Osteocyte (in vitro differentiated cells): ENCODE results near the gene CEBPA. TPM values are rescaled to one million over a fixed set of nuclear protein-coding genes. Genes with fewer than 3 reads are reported as not detected.

Experiments used
- DNase-seq: peaks from one replicate; pipeline ENCODE4 v3.0.0; 2021; ENCODE audit warnings: mixed read lengths; ENCODE audit not compliant: unreplicated experiment; ENCODE audit errors: extremely low spot score
- H3K27ac Mint-ChIP-seq: one replicate; pipeline ENCODE4 v1.8.0; 2021; ENCODE audit warnings: mild to moderate bottlenecking, mixed read lengths; ENCODE audit not compliant: unreplicated experiment
- H3K27me3 Mint-ChIP-seq: one replicate; pipeline ENCODE4 v1.8.0; 2021; ENCODE audit warnings: mixed read lengths; ENCODE audit not compliant: unreplicated experiment
- H3K36me3 Mint-ChIP-seq: one replicate; pipeline ENCODE4 v1.8.0; 2021; ENCODE audit warnings: mixed read lengths; ENCODE audit not compliant: unreplicated experiment
- H3K4me1 Mint-ChIP-seq: one replicate; pipeline ENCODE4 v1.8.0; 2021; ENCODE audit warnings: mixed read lengths; ENCODE audit not compliant: unreplicated experiment
- H3K4me3 Mint-ChIP-seq: one replicate; pipeline ENCODE4 v1.8.0; 2021; ENCODE audit warnings: mild to moderate bottlenecking, moderate library complexity, mixed read lengths; ENCODE audit not compliant: unreplicated experiment
- H3K9me3 Mint-ChIP-seq: one replicate; pipeline ENCODE4 v1.8.0; 2021; ENCODE audit warnings: mixed read lengths; ENCODE audit not compliant: unreplicated experiment
- CTCF ChIP-seq: fragments of 200-600 bp; sonication (generic); IDR thresholded peaks from 2 replicates; pipeline ENCODE4 v1.5.0; 2021; ENCODE audit warnings: antibody characterized with exemption, mild to moderate bottlenecking, moderate library complexity
- total RNA-seq: library from RNA; stranded (reverse); gene quantifications from 2 replicates; pipeline ENCODE4 v1.2.1, GENCODE V29; 2021

CEBPA gene
- total RNA-seq, 1 donor from 2014 or later: 0.86 TPM

GRCh38 chr19:33256261-33256660, 46.1 kb downstream of the CEBPA start:
- H3K27me3 Mint-ChIP-seq: no peaks in the 10 kb centered on the region
- no peaks in the 10 kb centered on the region for H3K9me3 Mint-ChIP-seq
- DNase-seq: no peak
- no peaks in the 10 kb centered on the region for H3K4me1 Mint-ChIP-seq
- no peak overlapping the region for H3K27ac Mint-ChIP-seq
- H3K4me3 Mint-ChIP-seq: no peak overlapping the region
- H3K36me3 Mint-ChIP-seq: no peaks in the 10 kb centered on the region
- TF ChIP-seq CTCF: no peak

- H3K36me3 Mint-ChIP-seq: no peaks in the 10 kb centered on the region
- TF ChIP-seq CTCF: no peak
- no peaks in the 10 kb centered on the region for H3K4me1 Mint-ChIP-seq
- H3K27ac Mint-ChIP-seq: no peak overlapping the region
- H3K9me3 Mint-ChIP-seq: no peaks in the 10 kb centered on the region
- no peak for DNase-seq
- no peak overlapping the region for H3K4me3 Mint-ChIP-seq
- H3K27me3 Mint-ChIP-seq: no peaks in the 10 kb centered on the region
Observed at GRCh38 chr19:33255781-33256180, 46.6 kb downstream of the CEBPA start.

- TF ChIP-seq CTCF: no peak
Observed at GRCh38 chr19:33254245-33254824, 48.0 kb downstream of the CEBPA start.

GRCh38 chr19:33252971-33253370, 49.4 kb downstream of the CEBPA start:
- H3K36me3 Mint-ChIP-seq: no peaks in the 10 kb centered on the region
- H3K27me3 Mint-ChIP-seq: no peaks in the 10 kb centered on the region
- H3K4me3 Mint-ChIP-seq: no peak overlapping the region
- DNase-seq: no peak
- no peaks in the 10 kb centered on the region for H3K4me1 Mint-ChIP-seq
- H3K9me3 Mint-ChIP-seq: no peaks in the 10 kb centered on the region
- H3K27ac Mint-ChIP-seq: no peak overlapping the region
- TF ChIP-seq CTCF: no peak

More at GRCh38 chr19:33254245-33254824, 48.0 kb downstream of the CEBPA start:
- Mint-ChIP-seq H3K27ac (no peak overlapping the region), H3K9me3 (no peaks in the 10 kb centered on the region), H3K27me3 (no peaks in the 10 kb centered on the region), H3K4me1 (no peaks in the 10 kb centered on the region), H3K36me3 (no peaks in the 10 kb centered on the region), H3K4me3 (no peak overlapping the region)
- DNase-seq: no peak

GRCh38 chr19:33252418-33252962, 49.8 kb downstream of the CEBPA start:
- Mint-ChIP-seq H3K9me3 (no peaks in the 10 kb centered on the region), H3K36me3 (no peaks in the 10 kb centered on the region), H3K4me1 (no peaks in the 10 kb centered on the region), H3K27ac (no peak overlapping the region), H3K27me3 (no peaks in the 10 kb centered on the region), H3K4me3 (no peak overlapping the region)
- TF ChIP-seq CTCF: no peak
- DNase-seq: no peak
